Kasumi-1 (cell line): ENCODE data around the gene TPPP3.
A peak's percentile ranks its signal among the peaks of the same experiment; 100 is the strongest.

Experiments used
- DNase-seq, 2 experiments: peaks; one replicate each; lab custom pipeline; 2025; lab: John Stamatoyannopoulos, UW

Gene TPPP3

GRCh38 chr16:67393111-67393787 is at the start of gene TPPP3:
Gene TPPP3 (minus strand): TSS chr16:67393498. CDS start chr16:67391111, 2,387 bp downstream.
- DNase-seq = no peak

GRCh38 chr16:67442581-67443255 is 49.4 kb upstream of the TPPP3 start:
- DNase-seq = no peak

GRCh38 chr16:67441907-67442306 is 48.6 kb upstream of the TPPP3 start:
- no peak for DNase-seq

- no peak for DNase-seq
These were observed 48.0 kb upstream of the TPPP3 start for GRCh38 chr16:67441271-67441753.

- no peak for DNase-seq
These were observed 45.6 kb upstream of the TPPP3 start for GRCh38 chr16:67438824-67439393.

GRCh38 chr16:67438098-67438791 is 44.9 kb upstream of the TPPP3 start:
- DNase-seq = no peak

GRCh38 chr16:67437513-67437912 is 44.2 kb upstream of the TPPP3 start:
- DNase-seq = no peak

- no peak for DNase-seq
These were observed 43.4 kb upstream of the TPPP3 start for GRCh38 chr16:67436640-67437193.

GRCh38 chr16:67435758-67436164 is 42.5 kb upstream of the TPPP3 start:
- DNase-seq = no peak

GRCh38 chr16:67433131-67433719 is 39.9 kb upstream of the TPPP3 start:
- DNase-seq = no peak

- DNase-seq = no peak
These were observed 39.2 kb upstream of the TPPP3 start for GRCh38 chr16:67432506-67432890.

GRCh38 chr16:67431775-67432505 is 38.6 kb upstream of the TPPP3 start:
- no peak for DNase-seq

- DNase-seq = no peak
These were observed 37.9 kb upstream of the TPPP3 start, which contains the start of gene HSD11B2 for GRCh38 chr16:67430977-67431774. Gene HSD11B2 (plus strand): TSS chr16:67431121. CDS start chr16:67431249, 128 bp downstream.

- DNase-seq = no peak
These were observed 37.2 kb upstream of the TPPP3 start for GRCh38 chr16:67430504-67430976.

- no peak for DNase-seq
These were observed 36.7 kb upstream of the TPPP3 start for GRCh38 chr16:67429799-67430503.

- no peak for DNase-seq
These were observed 35.9 kb upstream of the TPPP3 start for GRCh38 chr16:67429053-67429798.

- peak; percentile 48 to 58 for DNase-seq
These were observed 34.9 kb upstream of the TPPP3 start for GRCh38 chr16:67428146-67428731.

- DNase-seq = no peak
These were observed 33.7 kb upstream of the TPPP3 start for GRCh38 chr16:67426950-67427349.
